ENCODE data around the gene ZNF562.
"Not testable (repeated sequence)": the region's sequence is repeated elsewhere in the genome, so short reads cannot be mapped to it uniquely, and the experiment has no call there.

The ZNF562 gene

GRCh38 chr19:9674663-9675357, at the start of gene ZNF562:
ZNF562 (minus strand) TSS chr19:9675100; CDS start chr19:9660744, 14,356 bp downstream.
- DNase-seq = peak; percentile 91

- DNase-seq = no peak
These were observed 49.3 kb upstream of the ZNF562 start for GRCh38 chr19:9724157-9724556.

GRCh38 chr19:9721861-9722260, 47.0 kb upstream of the ZNF562 start:
- DNase-seq = no peak

GRCh38 chr19:9720541-9720940, 45.6 kb upstream of the ZNF562 start:
- no peak for DNase-seq

GRCh38 chr19:9711815-9712214, 36.9 kb upstream of the ZNF562 start:
- DNase-seq = no peak

GRCh38 chr19:9709305-9709704, 34.4 kb upstream of the ZNF562 start:
- DNase-seq = no peak

GRCh38 chr19:9705836-9706235, 30.9 kb upstream of the ZNF562 start:
- DNase-seq = no peak

GRCh38 chr19:9702186-9702585, 27.3 kb upstream of the ZNF562 start:
- DNase-seq = no peak

- DNase-seq = no peak
These were observed 25.5 kb upstream of the ZNF562 start for GRCh38 chr19:9700229-9700981.

- not testable (repeated sequence) for DNase-seq
These were observed 15.4 kb upstream of the ZNF562 start for GRCh38 chr19:9690301-9690700.

GRCh38 chr19:9679996-9680395, 5.1 kb upstream of the ZNF562 start:
- not testable (repeated sequence) for DNase-seq

- not testable (repeated sequence) for DNase-seq
These were observed 530 bp upstream of the ZNF562 start for GRCh38 chr19:9675358-9675901.

- DNase-seq = peak; percentile 49
These were observed 813 bp downstream of the ZNF562 start for GRCh38 chr19:9673912-9674662.

- no peak for DNase-seq
These were observed 2.0 kb downstream of the ZNF562 start for GRCh38 chr19:9672893-9673292.

- DNase-seq = no peak
These were observed 3.2 kb downstream of the ZNF562 start for GRCh38 chr19:9671655-9672054.

- no peak for DNase-seq
These were observed 6.4 kb downstream of the ZNF562 start for GRCh38 chr19:9668544-9668943.

GRCh38 chr19:9667898-9668297, 7.0 kb downstream of the ZNF562 start:
- DNase-seq = no peak

- DNase-seq = no peak
These were observed 16.1 kb downstream of the ZNF562 start for GRCh38 chr19:9658769-9659168.

GRCh38 chr19:9653066-9653555, 21.8 kb downstream of the ZNF562 start:
- not testable (repeated sequence) for DNase-seq

GRCh38 chr19:9651464-9651863, 23.4 kb downstream of the ZNF562 start:
- DNase-seq = not testable (repeated sequence)

GRCh38 chr19:9650345-9650744, 24.6 kb downstream of the ZNF562 start:
- no peak for DNase-seq

GRCh38 chr19:9645472-9645871, 29.4 kb downstream of the ZNF562 start:
- no peak for DNase-seq

GRCh38 chr19:9644472-9644871, 30.4 kb downstream of the ZNF562 start:
- no peak for DNase-seq
